BJ (cell line): ENCODE measurements around the gene ECHDC3. TPM values are rescaled to one million over a fixed set of nuclear protein-coding genes. Genes with fewer than 3 reads are reported as not detected.

Source experiments
- CTCF ChIA-PET: fragments of 350-600 bp; formaldehyde crosslinking; extraction: SDS; loops from one replicate; lab custom pipeline; 2021; ENCODE audit warnings: antibody characterized with exemption, inconsistent platforms; lab: Yijun Ruan, JAX
- POLR2A ChIA-PET: fragments of 300-600 bp; sonication (Branson Sonifier 250); formaldehyde crosslinking; extraction: SDS; loops from one replicate; lab custom pipeline; 2021; ENCODE audit warnings: antibody characterized with exemption; lab: Charles Lee
- DNase-seq: peaks from one replicate; pipeline ENCODE4 v3.0.0-alpha.2; 2011; ENCODE audit warnings: low read depth
- H3K27me3 ChIP-seq: 2 replicates; pipeline ENCODE4 v1.6.0; 2011; ENCODE audit warnings: low read length; ENCODE audit not compliant: control insufficient read depth, insufficient read depth
- H3K36me3 ChIP-seq: 2 replicates; pipeline ENCODE4 v1.5.1; 2011; ENCODE audit warnings: low read length; ENCODE audit not compliant: control insufficient read depth, insufficient read depth
- H3K4me3 ChIP-seq: 2 replicates; pipeline ENCODE4 v1.5.1; 2011; ENCODE audit warnings: low read depth, mild to moderate bottlenecking, control low read depth, low read length
- polyA plus RNA-seq: library from polyadenylated mRNA; depleted of rRNA; stranded (reverse); fragments of >200 nt; gene quantifications from 2 replicates; pipeline ENCODE4 v1.2.3, GENCODE V29; 2011
- TF ChIP-seq, protein P1 (sequence below): IDR thresholded peaks from 2 replicates; pipeline ENCODE4 v1.5.1; 2011; ENCODE audit warnings: low read depth, mild to moderate bottlenecking, control low read depth, inconsistent platforms, low read length, moderate library complexity; ENCODE audit not compliant: insufficient read depth

Gene ECHDC3
- polyA plus RNA-seq, 1 experiment: 13.4 TPM

- no peak for DNase-seq
- Histone ChIP-seq H3K36me3 (no peaks in the 10 kb centered on the region), H3K4me3 (no peak overlapping the region), H3K27me3 (no peaks in the 10 kb centered on the region; the same call in 1 of the 2 replicates)
- ChIA-PET POLR2A (no interaction called here), CTCF (no interaction called here)
- TF ChIP-seq, protein P1, sequence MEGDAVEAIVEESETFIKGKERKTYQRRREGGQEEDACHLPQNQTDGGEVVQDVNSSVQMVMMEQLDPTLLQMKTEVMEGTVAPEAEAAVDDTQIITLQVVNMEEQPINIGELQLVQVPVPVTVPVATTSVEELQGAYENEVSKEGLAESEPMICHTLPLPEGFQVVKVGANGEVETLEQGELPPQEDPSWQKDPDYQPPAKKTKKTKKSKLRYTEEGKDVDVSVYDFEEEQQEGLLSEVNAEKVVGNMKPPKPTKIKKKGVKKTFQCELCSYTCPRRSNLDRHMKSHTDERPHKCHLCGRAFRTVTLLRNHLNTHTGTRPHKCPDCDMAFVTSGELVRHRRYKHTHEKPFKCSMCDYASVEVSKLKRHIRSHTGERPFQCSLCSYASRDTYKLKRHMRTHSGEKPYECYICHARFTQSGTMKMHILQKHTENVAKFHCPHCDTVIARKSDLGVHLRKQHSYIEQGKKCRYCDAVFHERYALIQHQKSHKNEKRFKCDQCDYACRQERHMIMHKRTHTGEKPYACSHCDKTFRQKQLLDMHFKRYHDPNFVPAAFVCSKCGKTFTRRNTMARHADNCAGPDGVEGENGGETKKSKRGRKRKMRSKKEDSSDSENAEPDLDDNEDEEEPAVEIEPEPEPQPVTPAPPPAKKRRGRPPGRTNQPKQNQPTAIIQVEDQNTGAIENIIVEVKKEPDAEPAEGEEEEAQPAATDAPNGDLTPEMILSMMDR: no peak
Observed at GRCh38 chr10:11716686-11717085, 25.5 kb upstream of the ECHDC3 start.

GRCh38 chr10:11719496-11720259 lies 22.5 kb upstream of the ECHDC3 start:
- ChIA-PET CTCF (interaction anchor here (1.8 kb wide), 1 partner anchor 204 kb away, joined by 10 read pairs; no protein-coding TSS in a partner anchor), POLR2A (no interaction called here)
- Histone ChIP-seq H3K36me3 (no peaks in the 10 kb centered on the region), H3K4me3 (no peak overlapping the region), H3K27me3 (no peaks in the 10 kb centered on the region; the same call in 1 of the 2 replicates)
- TF ChIP-seq, protein P1: no peak
- no peak for DNase-seq

DNA sequence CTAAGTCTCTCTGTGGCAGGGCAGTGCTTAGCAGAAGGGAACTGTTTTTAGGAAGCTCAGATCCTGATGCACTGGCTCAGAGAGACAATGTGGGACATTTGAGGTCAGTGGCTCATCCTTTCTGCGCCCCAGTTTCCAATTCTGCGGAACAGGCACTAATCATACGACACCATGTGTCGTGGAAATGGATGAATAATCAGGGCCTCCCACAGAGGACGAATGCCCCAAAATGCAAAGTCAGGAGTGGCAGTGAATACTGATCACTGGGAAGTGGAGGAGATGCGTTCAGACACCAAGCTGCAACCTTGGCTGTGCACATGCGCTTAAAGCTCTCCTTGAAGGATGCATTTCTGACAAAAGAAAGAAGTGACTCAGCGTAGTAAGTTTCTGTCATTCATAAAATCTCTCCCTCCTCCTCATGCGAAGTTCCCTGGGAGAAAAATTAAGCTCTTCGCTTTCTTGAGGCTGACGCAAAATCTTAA lies 21.9 kb upstream of the ECHDC3 start:
- Histone ChIP-seq H3K4me3 (no peak overlapping the region), H3K27me3 (no peaks in the 10 kb centered on the region; the same call in 1 of the 2 replicates), H3K36me3 (no peaks in the 10 kb centered on the region)
- ChIA-PET CTCF (interaction anchor here (1.8 kb wide), 1 partner anchor 205 kb away, joined by 10 read pairs; no protein-coding TSS in a partner anchor), POLR2A (no interaction called here)
- TF ChIP-seq, protein P1: no peak
- DNase-seq: no peak

DNA sequence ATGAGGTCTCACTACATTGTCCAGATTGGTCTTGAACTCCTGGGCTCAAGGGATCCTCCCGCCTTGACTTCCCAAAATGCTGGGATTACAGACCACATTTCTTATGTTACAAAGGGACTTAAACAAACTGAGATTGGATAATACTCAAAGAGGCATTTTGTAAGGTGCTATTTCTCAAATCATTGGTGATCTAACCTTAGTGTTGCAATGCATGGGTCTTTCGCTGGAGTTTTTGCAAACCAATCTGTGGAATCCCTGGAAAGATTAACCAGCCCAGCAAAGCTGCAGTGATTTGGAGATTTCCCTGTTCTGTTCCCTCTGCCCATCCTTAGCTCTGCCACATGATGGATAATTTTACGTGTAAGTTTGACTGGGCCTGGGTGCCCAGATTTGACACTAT lies 20.4 kb upstream of the ECHDC3 start:
- CTCF ChIA-PET: interaction anchor here (1.1 to 1.4 kb wide), 2 partner anchors 14 to 206 kb away, joined by 4 to 6 read pairs; no protein-coding TSS in a partner anchor
- H3K36me3 ChIP-seq: no peaks in the 10 kb centered on the region
- DNase-seq: no peak
- POLR2A ChIA-PET: no interaction called here
- TF ChIP-seq, protein P1: no peak
- H3K27me3 ChIP-seq: no peaks in the 10 kb centered on the region; the same call in none of the 2 replicates
- no peak overlapping the region for H3K4me3 ChIP-seq

GRCh38 chr10:11723359-11723758 lies 18.8 kb upstream of the ECHDC3 start:
- ChIA-PET CTCF (interaction anchor here (1.9 to 8.6 kb wide), 2 partner anchors 205 to 210 kb away, joined by 28 to 90 read pairs; no protein-coding TSS in a partner anchor), POLR2A (no interaction called here)

More at GRCh38 chr10:11723359-11723758, 18.8 kb upstream of the ECHDC3 start:
- DNase-seq: no peak
- Histone ChIP-seq H3K27me3 (peaks cover 3% of the 10 kb centered on the region; the same call in 1 of the 2 replicates), H3K36me3 (no peaks in the 10 kb centered on the region), H3K4me3 (no peak overlapping the region)
- TF ChIP-seq, protein P1: no peak
